ENCODE measurements around the gene POU2AF2.
"Not testable (repeated sequence)": the region's sequence is repeated elsewhere in the genome, so short reads cannot be mapped to it uniquely, and the experiment has no call there.

The POU2AF2 gene

DNA sequence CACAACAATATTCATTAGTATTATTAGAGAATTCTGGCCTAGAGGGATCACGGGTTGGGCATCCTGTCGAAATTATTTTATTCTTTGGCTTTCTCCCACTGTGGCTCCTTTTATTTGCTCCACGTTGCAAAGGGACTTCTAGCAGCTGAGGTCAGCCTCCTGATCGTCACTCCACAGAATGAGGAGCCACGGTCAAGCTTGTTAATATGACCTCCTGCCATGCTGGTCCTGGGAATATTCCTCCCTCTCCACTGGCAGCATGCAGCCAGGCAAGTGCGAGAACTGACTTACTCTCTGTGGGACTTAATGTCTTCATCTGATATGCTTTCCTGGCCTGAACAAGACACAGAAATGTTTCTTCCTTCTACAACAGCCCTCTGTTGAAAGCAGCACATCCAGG is 73.8 kb downstream of the POU2AF2 start:
- TF ChIP-seq, protein P1, sequence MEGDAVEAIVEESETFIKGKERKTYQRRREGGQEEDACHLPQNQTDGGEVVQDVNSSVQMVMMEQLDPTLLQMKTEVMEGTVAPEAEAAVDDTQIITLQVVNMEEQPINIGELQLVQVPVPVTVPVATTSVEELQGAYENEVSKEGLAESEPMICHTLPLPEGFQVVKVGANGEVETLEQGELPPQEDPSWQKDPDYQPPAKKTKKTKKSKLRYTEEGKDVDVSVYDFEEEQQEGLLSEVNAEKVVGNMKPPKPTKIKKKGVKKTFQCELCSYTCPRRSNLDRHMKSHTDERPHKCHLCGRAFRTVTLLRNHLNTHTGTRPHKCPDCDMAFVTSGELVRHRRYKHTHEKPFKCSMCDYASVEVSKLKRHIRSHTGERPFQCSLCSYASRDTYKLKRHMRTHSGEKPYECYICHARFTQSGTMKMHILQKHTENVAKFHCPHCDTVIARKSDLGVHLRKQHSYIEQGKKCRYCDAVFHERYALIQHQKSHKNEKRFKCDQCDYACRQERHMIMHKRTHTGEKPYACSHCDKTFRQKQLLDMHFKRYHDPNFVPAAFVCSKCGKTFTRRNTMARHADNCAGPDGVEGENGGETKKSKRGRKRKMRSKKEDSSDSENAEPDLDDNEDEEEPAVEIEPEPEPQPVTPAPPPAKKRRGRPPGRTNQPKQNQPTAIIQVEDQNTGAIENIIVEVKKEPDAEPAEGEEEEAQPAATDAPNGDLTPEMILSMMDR (IDR thresholded peaks at IDR 0.05; ENCODE audit: low read depth, low read length, missing control alignments), result no peak
- DNase-seq (ENCODE audit: extremely low read depth, low read depth), result no peak
- H3K4me3 ChIP-seq (replicated peaks; ENCODE audit: low read depth, low read length), result no peak overlapping the region

DNA sequence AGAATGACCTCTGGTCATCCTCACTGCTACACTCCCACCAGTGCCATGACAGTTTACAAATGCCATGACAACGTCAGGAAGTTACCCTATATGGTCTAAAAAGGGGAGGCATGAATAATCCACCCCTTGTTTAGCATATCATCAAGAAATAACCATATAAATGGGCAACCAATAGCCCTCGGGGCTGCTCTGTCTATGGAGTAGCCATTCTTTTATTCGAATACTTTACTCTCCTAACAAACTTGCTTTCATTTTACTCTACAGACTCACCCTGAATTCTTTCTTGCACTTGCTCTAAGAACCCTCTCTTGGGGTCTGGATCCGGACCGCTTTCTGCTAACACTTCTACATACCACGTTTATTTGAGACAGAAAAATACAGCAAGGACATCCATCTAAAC is 74.7 kb downstream of the POU2AF2 start:
- not testable (repeated sequence) for DNase-seq (ENCODE audit: extremely low read depth, low read depth); H3K4me3 ChIP-seq (replicated peaks; ENCODE audit: low read depth, low read length)

DNA sequence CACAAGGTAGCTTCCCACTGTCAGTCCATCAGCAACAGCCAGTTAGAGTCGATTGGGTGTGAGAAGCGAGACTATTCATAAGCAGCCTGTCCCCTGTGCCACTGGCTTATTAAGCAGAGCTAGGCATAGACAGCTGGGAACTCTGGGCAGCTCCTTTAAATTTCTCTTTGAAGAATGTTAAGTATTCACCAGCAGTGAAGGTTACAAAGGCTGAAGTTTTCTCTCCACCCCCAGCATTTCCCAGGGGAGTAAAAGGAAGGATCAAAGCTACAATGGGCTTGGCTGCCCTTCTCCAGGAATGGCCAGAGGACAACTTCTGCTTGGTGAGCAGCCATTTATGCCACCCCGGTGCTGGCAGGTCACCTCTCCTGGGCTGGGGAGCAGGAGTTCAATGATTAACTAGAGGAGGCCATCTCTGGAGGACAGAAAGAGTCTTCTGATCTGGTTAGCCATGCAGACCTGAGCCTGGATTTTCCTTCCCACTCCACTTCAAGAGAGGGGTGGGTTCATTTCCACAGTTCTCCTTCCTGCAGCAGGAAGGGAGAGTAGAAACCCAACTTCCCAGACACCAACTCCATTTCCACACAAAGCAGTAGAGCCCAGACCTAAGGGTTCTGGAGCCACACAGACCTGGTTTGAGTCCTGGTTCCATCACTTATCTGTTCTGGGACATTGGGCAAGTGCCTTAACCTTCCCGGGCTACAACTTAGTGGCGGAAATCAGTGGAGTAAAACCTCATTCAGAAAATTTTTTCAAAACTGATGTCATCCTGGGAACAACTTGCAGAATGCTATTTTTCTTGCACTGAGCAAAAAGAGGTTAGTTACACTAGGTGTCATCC is 75.4 kb downstream of the POU2AF2 start:
- TF ChIP-seq, protein P1 (IDR thresholded peaks at IDR 0.05; ENCODE audit: low read depth, low read length, missing control alignments), result no peak
- DNase-seq (ENCODE audit: extremely low read depth, low read depth), result no peak

DNA sequence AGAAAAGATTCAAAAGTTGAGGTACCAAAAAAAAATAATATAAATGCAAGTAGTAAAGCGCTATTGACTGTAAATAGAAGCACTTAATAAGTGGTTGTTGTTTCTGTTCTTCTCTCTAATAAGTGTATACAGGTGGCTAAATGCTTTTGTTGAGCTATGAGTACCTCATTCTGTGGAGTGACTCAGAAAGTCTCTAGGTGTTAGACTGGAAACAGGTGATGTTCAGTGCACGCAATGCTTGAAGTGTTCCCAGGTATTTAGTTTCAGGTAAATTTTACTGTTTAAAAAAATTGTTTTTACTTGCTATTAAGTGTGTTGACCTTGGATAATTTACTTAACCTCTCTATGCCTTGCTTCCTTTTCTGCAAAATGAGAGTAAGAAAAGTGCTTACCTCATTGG is 77.0 kb downstream of the POU2AF2 start:
- TF ChIP-seq, protein P1 (IDR thresholded peaks at IDR 0.05; ENCODE audit: low read depth, low read length, missing control alignments), result no peak
- DNase-seq (ENCODE audit: extremely low read depth, low read depth), result no peak
- no peak overlapping the region for H3K4me3 ChIP-seq (replicated peaks; ENCODE audit: low read depth, low read length)

More for the DNA sequence above, 75.4 kb downstream of the POU2AF2 start:
- H3K4me3 ChIP-seq (replicated peaks; ENCODE audit: low read depth, low read length), result no peak overlapping the region

DNA sequence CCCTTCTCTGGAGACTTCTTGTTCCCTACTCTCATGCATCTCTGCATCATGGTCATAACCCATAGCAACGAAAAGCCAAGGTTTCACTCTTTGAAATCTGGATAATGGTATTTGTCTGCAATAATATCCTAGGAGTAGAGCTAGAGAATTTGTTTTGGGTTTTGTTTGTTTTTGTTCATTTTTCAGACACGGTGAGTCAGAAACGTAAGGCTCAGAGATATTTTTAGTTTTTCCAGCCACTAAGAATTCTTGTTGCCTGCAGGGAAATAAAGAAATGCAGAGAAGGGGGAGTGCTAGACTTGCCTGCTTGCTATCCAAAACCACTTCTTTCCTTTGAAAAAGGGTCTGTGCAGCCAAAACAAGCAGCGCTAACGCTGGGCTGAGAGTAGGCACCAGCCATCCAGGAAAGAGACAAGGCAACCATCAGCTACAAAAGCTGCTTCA is 78.8 kb downstream of the POU2AF2 start:
- DNase-seq (ENCODE audit: extremely low read depth, low read depth), result no peak
- TF ChIP-seq, protein P1 (IDR thresholded peaks at IDR 0.05; ENCODE audit: low read depth, low read length, missing control alignments), result no peak
- no peak overlapping the region for H3K4me3 ChIP-seq (replicated peaks; ENCODE audit: low read depth, low read length)

DNA sequence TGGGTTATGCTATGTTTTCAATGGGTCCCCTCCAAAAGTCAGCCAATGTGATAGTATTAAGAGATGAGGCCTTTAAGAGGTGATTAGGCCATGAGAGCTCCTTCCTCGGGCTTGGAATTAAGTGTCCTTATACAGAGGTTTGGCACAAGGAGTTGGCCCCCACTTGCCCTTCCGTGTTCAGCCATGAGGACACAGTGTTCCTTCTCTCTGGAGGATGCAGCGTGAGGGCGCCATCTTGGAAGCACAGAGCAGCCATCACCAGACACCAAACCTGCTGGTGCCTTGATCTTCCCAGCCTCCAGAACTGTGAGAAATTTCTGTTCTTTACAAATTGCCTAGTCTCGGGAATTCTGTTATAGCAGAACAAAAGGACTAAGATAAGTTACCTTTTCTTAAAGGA is 79.7 kb downstream of the POU2AF2 start:
- no peak for DNase-seq (ENCODE audit: extremely low read depth, low read depth)
- TF ChIP-seq, protein P1 (IDR thresholded peaks at IDR 0.05; ENCODE audit: low read depth, low read length, missing control alignments), result no peak
- H3K4me3 ChIP-seq (replicated peaks; ENCODE audit: low read depth, low read length), result no peak overlapping the region

DNA sequence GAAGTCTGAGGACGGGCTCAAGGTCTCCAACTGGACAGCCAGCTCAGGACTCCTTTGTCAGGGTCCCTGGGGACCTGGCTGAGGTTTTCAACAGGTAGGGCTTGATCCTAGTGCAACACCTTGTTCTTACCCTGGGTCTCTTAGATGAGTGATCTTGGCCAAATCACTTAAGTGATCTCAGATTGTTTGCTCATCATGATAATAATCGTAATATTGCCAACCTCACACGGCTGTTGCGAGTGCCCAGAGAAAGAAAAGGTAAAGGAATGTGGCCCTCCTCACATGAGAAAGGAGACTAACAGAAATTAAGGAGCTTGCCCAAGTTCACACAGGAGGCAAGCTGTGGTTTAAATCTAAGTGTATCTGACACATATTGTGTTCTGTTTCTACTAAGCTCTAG is 81.3 kb downstream of the POU2AF2 start:
- TF ChIP-seq, protein P1 (IDR thresholded peaks at IDR 0.05; ENCODE audit: low read depth, low read length, missing control alignments), result no peak
- no peak for DNase-seq (ENCODE audit: extremely low read depth, low read depth)
- H3K4me3 ChIP-seq (replicated peaks; ENCODE audit: low read depth, low read length), result no peak overlapping the region

All from HFF-Myc (cell line).